ENCODE measurements around the gene RXRA. TPM values are rescaled to one million over a fixed set of nuclear protein-coding genes. Genes with fewer than 3 reads are reported as not detected.
A peak's percentile ranks its signal among the peaks of the same experiment; 100 is the strongest.

The RXRA gene
- total and polyA plus RNA-seq, 2 of the 13 experiments (the other 11 are each of a cell fraction or from before 2014, with no cell fraction given), result 18.9 to 29.2 TPM

GRCh38 chr9:134319306-134320125, 6.7 kb upstream of the RXRA start:
- in situ Hi-C loops (cut with HindIII; ENCODE audit: extremely low pct_ligation_motif_present, low pct_unique_long_range_greater_than_20kb) (loop anchor here (10.0 kb wide), 1 partner anchor 155 kb away; the partner anchor contains the start of gene RNU6ATAC), intact Hi-C loops (cut with micrococcal nuclease; ENCODE audit: unreplicated experiment) (loop anchor here (5.0 to 10.0 kb wide), 2 partner anchors 52 to 145 kb away; no protein-coding TSS in a partner anchor)
- TF ChIP-seq ZNF605 (CRISPR knock-in tag; IDR thresholded peaks at IDR 0.05) (no peak), ZKSCAN5 (CRISPR knock-in tag; IDR thresholded peaks at IDR 0.05) (peak; percentile 56; the same call in 1 of the 2 replicates), SRF (IDR thresholded peaks at IDR 0.05; ENCODE audit: low read depth, low read length) (no peak), HHEX (CRISPR knock-in tag; IDR thresholded peaks at IDR 0.05) (no peak), ZNF546 (CRISPR knock-in tag; conservative IDR thresholded peaks at IDR 0.05) (no peak), ZNF451 (CRISPR knock-in tag; IDR thresholded peaks at IDR 0.05) (no peak), TMF1 (CRISPR knock-in tag; IDR thresholded peaks at IDR 0.05; ENCODE audit: low read depth) (no peak), ZNF670 (CRISPR knock-in tag; IDR thresholded peaks at IDR 0.05; ENCODE audit: borderline replicate concordance) (no peak), MAX (IDR thresholded peaks at IDR 0.05) (no peak), ZNF772 (CRISPR knock-in tag; IDR thresholded peaks at IDR 0.05) (no peak), TIGD3 (CRISPR knock-in tag; IDR thresholded peaks at IDR 0.05; ENCODE audit: borderline replicate concordance) (no peak), ZNF660 (CRISPR knock-in tag; IDR thresholded peaks at IDR 0.05; ENCODE audit: borderline replicate concordance, low read depth) (no peak), TOPORS (CRISPR knock-in tag; IDR thresholded peaks at IDR 0.05) (0 out of 2 replicates have a peak, but pooled peaks have one; percentile 1), ZNF563 (CRISPR knock-in tag; IDR thresholded peaks at IDR 0.05) (no peak), DZIP1 (CRISPR knock-in tag; IDR thresholded peaks at IDR 0.05) (0 out of 2 replicates have a peak, but pooled peaks have one; percentile 40), PBX2 (CRISPR knock-in tag; IDR thresholded peaks at IDR 0.05) (no peak), ZNF589 (CRISPR knock-in tag; conservative IDR thresholded peaks at IDR 0.05) (no peak)
- Histone ChIP-seq H3K4me3 (replicated peaks in 1 of 3; ENCODE audit: insufficient read depth in 1 of 3, low read depth in 2 of 3, low read length in 3 of 3) (peak overlapping the region in 1 of 3 experiments; percentile 30; a peak in 1 of 6 replicates), H3K9me3 (ENCODE audit: low read length) (no peaks in the 10 kb centered on the region), H3K79me2 (ENCODE audit: insufficient read depth, low read length) (no peaks in the 10 kb centered on the region), H3K27me3 (ENCODE audit: control insufficient read depth in 1 of 2, insufficient read depth in 2 of 2, low read length in 2 of 2) (peaks cover 26 to 42% of the 10 kb centered on the region in 2 experiments), H3K27ac (ENCODE audit: extremely low read length, insufficient read depth, low read length) (no peak overlapping the region), H3K4me1 (ENCODE audit: insufficient read depth, low read length) (peaks cover 82% of the 10 kb centered on the region), H2AFZ (ENCODE audit: low read length) (no peak overlapping the region), H3K9ac (ENCODE audit: insufficient read depth, low read depth, low read length) (no peak overlapping the region; the same call in 1 of the 2 replicates), H3K36me3 (replicated peaks in 1 of 2; ENCODE audit: control insufficient read depth in 1 of 2, insufficient read depth in 2 of 2, low read length in 2 of 2) (no peaks in the 10 kb centered on the region), H4K20me1 (ENCODE audit: insufficient read depth, low read length) (no peaks in the 10 kb centered on the region), H3K4me2 (ENCODE audit: low read depth, low read length) (peak overlapping the region; percentile 71)
- ATAC-seq, result no peak
- no TSS peak for BruUV-seq (replicated peaks)
- 29% methylated on average over 14 of the region's 24 CpGs for WGBS (ENCODE audit: low lambda C conversion rate)
- POLR2A ChIA-PET, result interaction anchor here (1.3 to 4.2 kb wide), 3 partner anchors 9 to 58 kb away, joined by 4 to 28 read pairs (median 6); no protein-coding TSS in a partner anchor
- no peak for DNase-seq (ENCODE audit: low spot score)
- CTCF ChIA-PET (ENCODE audit: low intra/inter-chr PET ratio, low total read pairs), result no interaction called here
- no peak for FAIRE-seq
